ENCODE data around the gene DSP. TPM values are rescaled to one million over a fixed set of nuclear protein-coding genes. Genes with fewer than 3 reads are reported as not detected.

The DSP gene
- total and polyA plus RNA-seq, 10 donors = 0.72 to 27.6 (median 15.0) TPM

DNA sequence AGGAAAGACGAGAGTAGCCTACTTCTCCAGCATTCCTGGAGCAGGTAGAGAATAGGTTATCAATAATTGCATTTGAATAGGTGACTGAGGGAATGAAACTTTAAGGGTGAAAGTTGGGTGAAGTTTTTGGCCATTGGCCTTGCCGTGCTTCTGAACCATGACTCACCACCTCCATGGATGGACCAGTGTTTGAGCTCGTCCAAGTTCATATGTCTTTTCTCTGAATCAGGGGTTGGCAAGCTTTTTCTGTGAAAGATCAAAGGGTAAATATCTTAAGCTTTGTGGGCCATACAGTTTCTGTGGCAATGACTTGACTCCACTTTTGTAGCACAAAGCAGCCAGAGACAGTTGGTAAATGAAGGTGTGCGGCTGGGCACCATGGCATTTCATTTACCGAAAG lies 80.3 kb downstream of the DSP start:
- DNase-seq = no peak
- Histone ChIP-seq H3K9me3 (no peaks in the 10 kb centered on the region), H3K27ac (no peak overlapping the region), H3K36me3 (no peaks in the 10 kb centered on the region), H3K4me1 (peaks cover 3 to 18% (median 11%) of the 10 kb centered on the region in 6 donors), H3K27me3 (replicated peaks in 1 of 7) (no peaks in the 10 kb centered on the region), H3K4me3 (no peak overlapping the region)
- 89 to 98% (median 95%) methylated on average over 5 of the region's 5 CpGs for WGBS, 5 donors
- TF ChIP-seq POLR2AphosphoS5 (IDR thresholded peaks at IDR 0.05) = no peak
- intact Hi-C loops (cut with DNase I; ENCODE audit: low total_unique reads) = no loop called here

DNA sequence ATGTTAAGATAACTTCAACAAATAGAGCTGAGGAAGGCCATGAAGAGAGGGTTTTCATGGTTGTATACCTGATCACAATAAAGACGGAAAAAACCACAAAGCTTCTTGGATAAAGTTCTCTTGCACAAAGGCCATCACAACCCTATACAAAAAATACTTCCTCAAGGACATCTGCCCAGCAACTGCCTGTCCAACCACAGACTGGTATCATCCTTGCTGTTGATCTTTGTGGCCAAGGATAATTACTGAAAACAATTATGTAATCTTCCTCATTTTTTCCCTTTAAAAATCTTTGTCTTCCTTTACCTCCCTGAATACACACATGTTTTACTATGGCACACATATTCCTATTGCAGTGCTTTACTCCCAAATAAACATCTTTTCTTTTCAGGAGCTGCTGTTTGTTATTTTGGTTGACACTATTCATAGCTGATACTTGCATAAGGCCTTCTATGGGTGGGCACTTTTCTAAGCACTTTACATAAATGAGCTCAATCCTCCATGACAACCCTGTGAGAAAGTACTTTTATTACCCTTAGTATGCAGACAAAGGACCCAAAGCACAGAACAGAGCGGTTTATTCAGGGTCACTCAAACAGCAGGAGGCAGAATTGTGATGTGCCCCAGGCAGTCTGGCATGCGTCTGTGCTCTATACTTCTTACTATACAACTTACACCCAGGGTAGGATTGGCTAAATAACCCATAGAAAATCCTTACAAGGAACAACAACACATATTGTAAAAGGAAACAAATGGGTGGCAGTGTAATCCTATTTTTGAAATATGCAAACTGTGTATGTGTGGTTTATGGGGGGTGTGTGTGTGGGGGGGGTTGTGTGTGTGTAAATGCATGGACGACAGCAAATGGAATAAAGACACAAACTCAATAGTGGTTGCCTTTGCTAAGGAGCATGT lies 83.6 kb downstream of the DSP start:
- no peaks in the 10 kb centered on the region for H3K9me3 ChIP-seq
- TF ChIP-seq POLR2A (IDR thresholded peaks at IDR 0.05) = no peak
- TF ChIP-seq, protein P1, sequence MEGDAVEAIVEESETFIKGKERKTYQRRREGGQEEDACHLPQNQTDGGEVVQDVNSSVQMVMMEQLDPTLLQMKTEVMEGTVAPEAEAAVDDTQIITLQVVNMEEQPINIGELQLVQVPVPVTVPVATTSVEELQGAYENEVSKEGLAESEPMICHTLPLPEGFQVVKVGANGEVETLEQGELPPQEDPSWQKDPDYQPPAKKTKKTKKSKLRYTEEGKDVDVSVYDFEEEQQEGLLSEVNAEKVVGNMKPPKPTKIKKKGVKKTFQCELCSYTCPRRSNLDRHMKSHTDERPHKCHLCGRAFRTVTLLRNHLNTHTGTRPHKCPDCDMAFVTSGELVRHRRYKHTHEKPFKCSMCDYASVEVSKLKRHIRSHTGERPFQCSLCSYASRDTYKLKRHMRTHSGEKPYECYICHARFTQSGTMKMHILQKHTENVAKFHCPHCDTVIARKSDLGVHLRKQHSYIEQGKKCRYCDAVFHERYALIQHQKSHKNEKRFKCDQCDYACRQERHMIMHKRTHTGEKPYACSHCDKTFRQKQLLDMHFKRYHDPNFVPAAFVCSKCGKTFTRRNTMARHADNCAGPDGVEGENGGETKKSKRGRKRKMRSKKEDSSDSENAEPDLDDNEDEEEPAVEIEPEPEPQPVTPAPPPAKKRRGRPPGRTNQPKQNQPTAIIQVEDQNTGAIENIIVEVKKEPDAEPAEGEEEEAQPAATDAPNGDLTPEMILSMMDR (IDR thresholded peaks at IDR 0.05 in 8 of 11, conservative IDR thresholded peaks at IDR 0.05 in 3 of 11) = no peak
- no peak for TF ChIP-seq POLR2AphosphoS5 (IDR thresholded peaks at IDR 0.05)
- intact Hi-C loops (cut with DNase I; ENCODE audit: low total_unique reads) = no loop called here
- no peak overlapping the region for H3K4me3 ChIP-seq
- H3K27ac ChIP-seq = no peak overlapping the region
- H3K36me3 ChIP-seq = no peaks in the 10 kb centered on the region
- 68 to 81% (median 70%) methylated on average over 4 of the region's 4 CpGs for WGBS, 5 donors
- no peak for DNase-seq
- no peaks in the 10 kb centered on the region for H3K4me1 ChIP-seq
- H3K27me3 ChIP-seq (replicated peaks in 1 of 7) = no peaks in the 10 kb centered on the region

DNA sequence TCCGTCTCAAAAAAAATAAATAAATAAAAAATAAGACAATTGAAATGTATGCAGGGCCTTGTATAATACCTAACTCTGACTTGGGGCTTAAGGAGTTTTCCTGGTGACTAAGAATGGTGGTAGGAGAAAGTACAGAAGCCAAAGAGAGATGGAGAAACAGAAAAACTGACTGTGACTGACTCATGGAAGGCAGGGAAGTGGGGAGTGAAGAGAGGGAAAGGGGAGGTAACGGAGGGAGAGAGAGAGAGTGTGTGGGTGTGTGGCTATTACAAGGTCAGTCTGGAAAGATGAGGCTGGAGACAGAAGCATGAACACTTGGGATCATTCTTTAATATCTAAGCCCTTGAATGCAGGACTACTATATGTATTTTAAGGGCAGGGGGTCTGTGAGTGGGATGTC lies 87.0 kb downstream of the DSP start:
- Histone ChIP-seq H3K4me3 (no peak overlapping the region), H3K9me3 (no peaks in the 10 kb centered on the region), H3K36me3 (no peaks in the 10 kb centered on the region), H3K27me3 (replicated peaks in 1 of 7) (no peaks in the 10 kb centered on the region), H3K4me1 (no peaks in the 10 kb centered on the region), H3K27ac (no peak overlapping the region)
- WGBS, 5 donors = 72 to 90% (median 83%) methylated on average over 2 of the region's 2 CpGs
- TF ChIP-seq POLR2AphosphoS5 (IDR thresholded peaks at IDR 0.05) (no peak), POLR2A (IDR thresholded peaks at IDR 0.05) (no peak)
- TF ChIP-seq, protein P1 (IDR thresholded peaks at IDR 0.05 in 8 of 11, conservative IDR thresholded peaks at IDR 0.05 in 3 of 11) = no peak
- intact Hi-C loops (cut with DNase I; ENCODE audit: low total_unique reads) = no loop called here
- DNase-seq = no peak

DNA sequence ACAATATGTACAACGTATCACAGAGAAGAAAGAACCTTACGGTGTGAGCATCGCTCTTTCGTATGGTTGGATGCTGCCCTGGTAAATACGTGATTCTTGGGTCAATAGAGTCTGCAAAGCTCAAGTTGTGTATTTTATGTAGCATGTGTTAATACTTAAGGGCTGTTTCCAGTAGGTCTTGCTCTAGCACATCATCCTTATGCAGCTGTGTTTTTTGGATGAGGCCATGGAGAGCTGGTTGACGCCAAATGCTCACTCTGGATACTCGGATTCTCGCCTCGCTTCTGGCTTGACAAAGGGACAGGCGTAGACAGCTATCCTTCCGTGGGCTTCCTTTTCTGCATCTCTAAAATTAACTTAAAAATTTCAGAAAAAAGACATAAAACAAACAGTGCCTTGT lies 87.4 kb downstream of the DSP start:
- Histone ChIP-seq H3K36me3 (no peaks in the 10 kb centered on the region), H3K4me3 (no peak overlapping the region), H3K4me1 (no peaks in the 10 kb centered on the region), H3K27me3 (replicated peaks in 1 of 7) (no peaks in the 10 kb centered on the region), H3K9me3 (no peaks in the 10 kb centered on the region), H3K27ac (no peak overlapping the region)
- intact Hi-C loops (cut with DNase I; ENCODE audit: low total_unique reads) = no loop called here
- DNase-seq = no peak
- TF ChIP-seq, protein P1 (IDR thresholded peaks at IDR 0.05 in 8 of 11, conservative IDR thresholded peaks at IDR 0.05 in 3 of 11) = no peak
- TF ChIP-seq POLR2A (IDR thresholded peaks at IDR 0.05) (no peak), POLR2AphosphoS5 (IDR thresholded peaks at IDR 0.05) (no peak)
- WGBS, 5 donors = 94 to 97% (median 97%) methylated on average over 11 of the region's 11 CpGs

All from spleen (tissue), 11 donors.